ENCODE data around the gene TSPO2.
"Not testable (repeated sequence)": the region's sequence is repeated elsewhere in the genome, so short reads cannot be mapped to it uniquely, and the experiment has no call there.

TSPO2 gene

GRCh38 chr6:41002168-41002567 lies 40.1 kb upstream of the TSPO2 start:
- DNase-seq (ENCODE audit: extremely low read depth, low read depth): no peak
- TF ChIP-seq CTCF (IDR thresholded peaks at IDR 0.05; ENCODE audit: low read depth, low read length): no peak

GRCh38 chr6:41006217-41006616 lies 36.0 kb upstream of the TSPO2 start:
- DNase-seq (ENCODE audit: extremely low read depth, low read depth): not testable (repeated sequence)
- TF ChIP-seq CTCF (IDR thresholded peaks at IDR 0.05; ENCODE audit: low read depth, low read length): peak; percentile 54

GRCh38 chr6:41006980-41007379 lies 35.3 kb upstream of the TSPO2 start:
- not testable (repeated sequence) for DNase-seq (ENCODE audit: extremely low read depth, low read depth)

GRCh38 chr6:41008011-41008410 lies 34.3 kb upstream of the TSPO2 start:
- no peak for DNase-seq (ENCODE audit: extremely low read depth, low read depth)
- no peak for TF ChIP-seq CTCF (IDR thresholded peaks at IDR 0.05; ENCODE audit: low read depth, low read length)

- TF ChIP-seq CTCF (IDR thresholded peaks at IDR 0.05; ENCODE audit: low read depth, low read length): no peak
- DNase-seq (ENCODE audit: extremely low read depth, low read depth): no peak
These were observed 32.6 kb upstream of the TSPO2 start for GRCh38 chr6:41009669-41010068.

- no peak for TF ChIP-seq CTCF (IDR thresholded peaks at IDR 0.05; ENCODE audit: low read depth, low read length)
- DNase-seq (ENCODE audit: extremely low read depth, low read depth): no peak
These were observed 30.6 kb upstream of the TSPO2 start for GRCh38 chr6:41011673-41012072.

- TF ChIP-seq CTCF (IDR thresholded peaks at IDR 0.05; ENCODE audit: low read depth, low read length): no peak
These were observed 28.7 kb upstream of the TSPO2 start for GRCh38 chr6:41013466-41014153.

GRCh38 chr6:41014780-41015179 lies 27.5 kb upstream of the TSPO2 start:
- no peak for DNase-seq (ENCODE audit: extremely low read depth, low read depth)
- TF ChIP-seq CTCF (IDR thresholded peaks at IDR 0.05; ENCODE audit: low read depth, low read length): no peak

More at GRCh38 chr6:41013466-41014153, 28.7 kb upstream of the TSPO2 start:
- DNase-seq (ENCODE audit: extremely low read depth, low read depth): no peak

GRCh38 chr6:41015860-41016259 lies 26.4 kb upstream of the TSPO2 start:
- not testable (repeated sequence) for DNase-seq (ENCODE audit: extremely low read depth, low read depth)
